Stomach (tissue), 4 donors: Measurements from ENCODE around the gene PNMA6E.

Experiments used
- POLR2AphosphoS5 ChIP-seq, 3 donors: sonication (generic); formaldehyde crosslinking; IDR thresholded peaks; one replicate each; pipeline ENCODE4 v1.6.1; 2016; ENCODE audit warnings: antibody characterized with exemption in 3 of 3
- TF ChIP-seq, protein P1 (sequence below), 7 experiments: fragments of 450-650 bp in 4 of 7; fragments of 200-600 bp in 3 of 7; sonication (generic) in 3 of 7; IDR thresholded peaks; one replicate each; pipeline ENCODE4 v1.5.1; 2016 to 2019; ENCODE audit warnings: antibody characterized with exemption in 7 of 7, control low read depth in 2 of 7, mild to moderate bottlenecking in 1 of 7

DNA sequence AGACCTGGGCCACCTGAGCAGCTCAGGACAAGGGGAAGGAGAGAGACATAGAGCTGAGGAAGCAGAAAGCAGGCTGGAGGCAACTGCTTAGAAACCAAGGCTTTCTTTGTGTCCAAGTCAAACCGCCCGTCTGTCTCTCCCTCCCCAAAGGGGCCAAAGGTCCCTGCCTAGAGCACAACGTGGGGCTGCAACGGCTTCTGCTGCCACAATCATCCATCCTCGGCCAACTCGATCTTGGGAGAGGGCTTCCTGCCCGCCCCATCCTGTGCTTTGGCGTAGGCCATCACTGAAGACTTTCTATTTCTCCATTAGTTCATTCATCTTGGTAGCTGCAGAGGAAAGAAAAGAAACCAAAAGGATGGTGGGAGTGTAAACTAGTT, 46.4 kb upstream of the PNMA6E start:
- no peak for TF ChIP-seq POLR2AphosphoS5 (IDR thresholded peaks at IDR 0.05)
- TF ChIP-seq, protein P1, sequence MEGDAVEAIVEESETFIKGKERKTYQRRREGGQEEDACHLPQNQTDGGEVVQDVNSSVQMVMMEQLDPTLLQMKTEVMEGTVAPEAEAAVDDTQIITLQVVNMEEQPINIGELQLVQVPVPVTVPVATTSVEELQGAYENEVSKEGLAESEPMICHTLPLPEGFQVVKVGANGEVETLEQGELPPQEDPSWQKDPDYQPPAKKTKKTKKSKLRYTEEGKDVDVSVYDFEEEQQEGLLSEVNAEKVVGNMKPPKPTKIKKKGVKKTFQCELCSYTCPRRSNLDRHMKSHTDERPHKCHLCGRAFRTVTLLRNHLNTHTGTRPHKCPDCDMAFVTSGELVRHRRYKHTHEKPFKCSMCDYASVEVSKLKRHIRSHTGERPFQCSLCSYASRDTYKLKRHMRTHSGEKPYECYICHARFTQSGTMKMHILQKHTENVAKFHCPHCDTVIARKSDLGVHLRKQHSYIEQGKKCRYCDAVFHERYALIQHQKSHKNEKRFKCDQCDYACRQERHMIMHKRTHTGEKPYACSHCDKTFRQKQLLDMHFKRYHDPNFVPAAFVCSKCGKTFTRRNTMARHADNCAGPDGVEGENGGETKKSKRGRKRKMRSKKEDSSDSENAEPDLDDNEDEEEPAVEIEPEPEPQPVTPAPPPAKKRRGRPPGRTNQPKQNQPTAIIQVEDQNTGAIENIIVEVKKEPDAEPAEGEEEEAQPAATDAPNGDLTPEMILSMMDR (IDR thresholded peaks at IDR 0.05) = no peak
